T-cell (primary cell): Measurements from ENCODE around the gene SCAF1. TPM values are rescaled to one million over a fixed set of nuclear protein-coding genes. Genes with fewer than 3 reads are reported as not detected.

Source experiments
- ATAC-seq, 4 experiments: fragments of 200-7000 bp in 3 of 4; fragments of 150-1000 bp in 1 of 4; cut with Tn5 transposase; replicated peaks in 1 of 4; 1 replicate in 3 of 4; 2 replicates in 1 of 4; pipeline ENCODE4 v1.10.0; 2021; ENCODE audit warnings: moderate library complexity in 3 of 4, mild to moderate bottlenecking in 2 of 4, moderate number of reproducible peaks in 1 of 4
- CTCF ChIA-PET, 2 donors: fragments of 300-600 bp; sonication (Branson Sonifier 250); formaldehyde crosslinking; loops; one replicate each; lab custom pipeline; 2022; ENCODE audit warnings: antibody characterized with exemption in 2 of 2; lab: Charles Lee
- POLR2A ChIA-PET, 2 donors: fragments of 300-600 bp; sonication (Branson Sonifier 250); formaldehyde crosslinking; loops; one replicate each; lab custom pipeline; 2022; ENCODE audit warnings: antibody characterized with exemption in 2 of 2; lab: Charles Lee
- DNase-seq, 35 experiments: peaks; one replicate each; pipeline versions ENCODE4 v3.0.0 to v3.0.0-alpha.2; 2013 to 2023
- H3K27ac ChIP-seq: one replicate; pipeline ENCODE4 v1.5.1; 2013; ENCODE audit warnings: low read length
- H3K27me3 ChIP-seq, 2 experiments: replicated peaks in 1 of 2; 1 replicate in 1 of 2; 2 replicates in 1 of 2; pipeline versions ENCODE4 v1.6.1 to v1.7.0; 2013; ENCODE audit warnings: low read length in 1 of 2, mixed read lengths in 1 of 2; ENCODE audit not compliant: control insufficient read depth in 2 of 2, insufficient read depth in 2 of 2; ENCODE audit errors: extremely low read depth in 1 of 2
- H3K36me3 ChIP-seq, 2 donors: 1 replicate in 1 of 2; 2 replicates in 1 of 2; pipeline versions ENCODE4 v1.6.1 to v1.7.0; 2013; ENCODE audit warnings: low read length in 1 of 2; ENCODE audit not compliant: control insufficient read depth in 2 of 2, insufficient read depth in 1 of 2; ENCODE audit errors: extremely low read depth in 1 of 2
- H3K4me1 ChIP-seq, 2 experiments: 1 replicate in 1 of 2; 2 replicates in 1 of 2; pipeline versions ENCODE4 v1.6.1 to v1.7.0; 2013; ENCODE audit warnings: low read length in 2 of 2, mixed read lengths in 1 of 2; ENCODE audit not compliant: insufficient read depth in 2 of 2, control insufficient read depth in 1 of 2; ENCODE audit errors: extremely low read depth in 1 of 2
- H3K4me3 ChIP-seq, 2 donors: 1 replicate in 1 of 2; 2 replicates in 1 of 2; pipeline versions ENCODE4 v1.5.1 to v1.7.0; 2013; ENCODE audit warnings: mild to moderate bottlenecking in 2 of 2, low read length in 1 of 2, moderate library complexity in 1 of 2; ENCODE audit not compliant: control insufficient read depth in 1 of 2; ENCODE audit errors: extremely low read depth in 1 of 2
- H3K9me3 ChIP-seq: 2 replicates; pipeline ENCODE4 v1.7.0; 2013
- H3K27ac Mint-ChIP-seq, 2 donors: one replicate each; pipeline ENCODE4 v1.8.0; 2020 to 2021; ENCODE audit warnings: mild to moderate bottlenecking in 2 of 2, mixed read lengths in 2 of 2
- H3K27me3 Mint-ChIP-seq, 2 donors: one replicate each; pipeline ENCODE4 v1.8.0; 2021 to 2022; ENCODE audit warnings: mixed read lengths in 2 of 2
- H3K36me3 Mint-ChIP-seq: one replicate; pipeline ENCODE4 v1.8.0; 2021; ENCODE audit warnings: mixed read lengths
- H3K4me1 Mint-ChIP-seq, 3 donors: one replicate each; pipeline ENCODE4 v1.8.0; 2020 to 2022; ENCODE audit warnings: mixed read lengths in 3 of 3, mild to moderate bottlenecking in 1 of 3
- H3K4me3 Mint-ChIP-seq, 3 donors: one replicate each; pipeline ENCODE4 v1.8.0; 2020 to 2022; ENCODE audit warnings: mild to moderate bottlenecking in 3 of 3, mixed read lengths in 3 of 3, moderate library complexity in 3 of 3
- H3K9me3 Mint-ChIP-seq, 3 donors: one replicate each; pipeline ENCODE4 v1.8.0; 2020 to 2022; ENCODE audit warnings: mixed read lengths in 3 of 3
- WGBS: methylation state at CpG from one replicate; pipeline ENCODE4 v1.1.5; 2013; ENCODE audit warnings: missing lambda C conversion rate; ENCODE audit not compliant: insufficient coverage; 5-methylcytosine and 5-hydroxymethylcytosine counted together
- total RNA-seq, 35 experiments: library from RNA in 6 of 35; stranded (reverse) in 6 of 35; fragments of 120-200 nt in 1 of 35; gene quantifications; one replicate each; pipeline versions ENCODE4 v1.2.1 to v1.2.4 and lab custom pipeline; 2013 to 2026

SCAF1 gene
- total RNA-seq, 5 donors from 2014 or later (not counting 1 experiment from before 2014, with no cell fraction given): 40.0 to 81.9 (median 75.4) TPM

- WGBS: 96% methylated on average over 12 of the region's 27 CpGs
- Histone ChIP-seq H3K27ac (no peak overlapping the region), H3K36me3 (peaks cover 9 to 33% of the 10 kb centered on the region in 2 donors), H3K4me3 (no peak overlapping the region), H3K4me1 (peaks cover 0 to 4% of the 10 kb centered on the region in 2 experiments), H3K27me3 (no peaks in the 10 kb centered on the region), H3K9me3 (no peaks in the 10 kb centered on the region)
- Mint-ChIP-seq H3K9me3 (no peaks in the 10 kb centered on the region), H3K4me3 (no peak overlapping the region), H3K4me1 (peaks cover 0 to 6% (median 0%) of the 10 kb centered on the region in 3 donors), H3K36me3 (peaks cover 14% of the 10 kb centered on the region), H3K27ac (no peak overlapping the region), H3K27me3 (no peaks in the 10 kb centered on the region)
- no peak for ATAC-seq
- CTCF ChIA-PET: interaction anchor here in 1 of 2 donors (0.6 kb wide), 1 partner anchor 784 kb away, joined by 6 read pairs; no protein-coding TSS in a partner anchor
- POLR2A ChIA-PET: no interaction called here
- no peak for DNase-seq
Observed at GRCh38 chr19:49624967-49625910, 16.8 kb upstream of the SCAF1 start.

DNA sequence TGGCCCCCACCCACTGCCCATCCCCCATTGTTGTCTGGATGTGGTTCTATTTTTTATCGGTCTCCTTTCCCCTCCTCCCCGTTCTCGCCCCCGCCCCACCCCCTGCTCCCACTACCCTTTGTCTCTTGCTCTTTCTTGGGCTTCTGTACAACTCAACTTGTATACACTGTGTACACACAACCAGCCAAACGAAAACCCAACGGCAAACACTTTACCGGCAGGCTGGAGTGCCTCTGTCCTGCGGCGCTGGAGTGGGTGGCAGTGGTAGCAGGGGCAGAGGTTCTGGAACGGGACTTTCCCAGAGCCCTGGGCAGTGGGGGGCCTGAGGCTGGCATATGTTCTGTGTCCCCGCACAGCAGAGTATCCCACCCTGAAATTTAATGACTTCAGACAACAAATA is 15.8 kb upstream of the SCAF1 start:
- Histone ChIP-seq H3K9me3 (no peaks in the 10 kb centered on the region), H3K4me1 (no peaks in the 10 kb centered on the region), H3K27me3 (no peaks in the 10 kb centered on the region), H3K36me3 (peaks cover 5 to 28% of the 10 kb centered on the region in 2 donors), H3K27ac (no peak overlapping the region), H3K4me3 (no peak overlapping the region)
- ChIA-PET POLR2A (no interaction called here), CTCF (no interaction called here)
- DNase-seq (no peak), ATAC-seq (no peak)
- Mint-ChIP-seq H3K27ac (no peak overlapping the region), H3K27me3 (no peaks in the 10 kb centered on the region), H3K4me3 (no peak overlapping the region), H3K4me1 (peaks cover 1 to 6% (median 3%) of the 10 kb centered on the region in 3 donors), H3K36me3 (peaks cover 14% of the 10 kb centered on the region), H3K9me3 (no peaks in the 10 kb centered on the region)
- WGBS: no CpG with 5 or more reads among the region's 11 CpGs

DNA sequence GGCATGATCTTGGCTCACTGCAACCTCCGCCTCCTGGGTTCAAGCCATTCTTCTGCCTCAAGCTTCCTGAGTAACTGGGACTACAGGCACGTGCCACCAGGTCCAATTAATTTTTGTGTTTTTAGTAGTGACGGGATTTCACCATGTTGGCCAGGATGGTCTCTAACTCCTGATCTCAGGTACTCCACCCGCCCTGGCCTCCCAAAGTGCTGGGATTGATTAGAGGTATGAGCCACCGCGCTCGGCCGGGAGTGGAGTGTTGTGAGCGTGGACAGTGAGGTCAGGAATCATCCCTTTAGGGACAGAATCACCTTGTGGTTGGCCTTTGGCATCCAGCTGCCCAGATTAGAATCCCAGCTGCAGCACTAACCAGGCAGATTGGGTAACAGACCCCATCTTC is 12.3 kb upstream of the SCAF1 start:
- H3K4me3 Mint-ChIP-seq: no peak overlapping the region
- H3K27ac Mint-ChIP-seq: no peak overlapping the region
- no peaks in the 10 kb centered on the region for H3K9me3 ChIP-seq
- H3K4me1 Mint-ChIP-seq: peaks cover 0 to 4% (median 3%) of the 10 kb centered on the region in 3 donors
- no peak overlapping the region for H3K4me3 ChIP-seq
- H3K27me3 Mint-ChIP-seq: no peaks in the 10 kb centered on the region
- DNase-seq (no peak), ATAC-seq (no peak)
- no peaks in the 10 kb centered on the region for H3K4me1 ChIP-seq
- no peaks in the 10 kb centered on the region for H3K27me3 ChIP-seq
- H3K27ac ChIP-seq: no peak overlapping the region
- CTCF ChIA-PET: interaction anchor here in 1 of 2 donors (0.7 kb wide), 1 partner anchor 46 kb away, joined by 7 read pairs; no protein-coding TSS in a partner anchor
- POLR2A ChIA-PET: no interaction called here
- WGBS: 95% methylated on average over 7 of the region's 9 CpGs
- H3K36me3 ChIP-seq: peaks cover 0 to 14% of the 10 kb centered on the region in 2 donors
- peaks cover 6% of the 10 kb centered on the region for H3K36me3 Mint-ChIP-seq
- no peaks in the 10 kb centered on the region for H3K9me3 Mint-ChIP-seq

GRCh38 chr19:49631014-49631588 is 10.9 kb upstream of the SCAF1 start:
- WGBS: 75% methylated on average over 2 of the region's 9 CpGs
- H3K9me3 ChIP-seq: no peaks in the 10 kb centered on the region
- H3K36me3 ChIP-seq: peaks cover 0 to 9% of the 10 kb centered on the region in 2 donors
- no peaks in the 10 kb centered on the region for H3K4me1 ChIP-seq
- ATAC-seq (no peak), DNase-seq (no peak)
- Mint-ChIP-seq H3K9me3 (no peaks in the 10 kb centered on the region), H3K27me3 (no peaks in the 10 kb centered on the region), H3K4me3 (no peak overlapping the region), H3K4me1 (peaks cover 0 to 7% (median 3%) of the 10 kb centered on the region in 3 donors), H3K27ac (peak overlapping the region; percentile 43 to 55), H3K36me3 (peaks cover 6% of the 10 kb centered on the region)
- no peaks in the 10 kb centered on the region for H3K27me3 ChIP-seq
- POLR2A ChIA-PET: no interaction called here
- no peak overlapping the region for H3K27ac ChIP-seq
- CTCF ChIA-PET: interaction anchor here in 1 of 2 donors (0.6 kb wide), 1 partner anchor 83 kb away, joined by 3 read pairs; no protein-coding TSS in a partner anchor
- H3K4me3 ChIP-seq: no peak overlapping the region

GRCh38 chr19:49631610-49632192 is 10.3 kb upstream of the SCAF1 start:
- no peak for DNase-seq
- POLR2A ChIA-PET: no interaction called here
- Mint-ChIP-seq H3K4me3 (no peak overlapping the region), H3K4me1 (peaks cover 0 to 7% (median 3%) of the 10 kb centered on the region in 3 donors), H3K27ac (peak overlapping the region; percentile 11 to 34), H3K27me3 (no peaks in the 10 kb centered on the region), H3K9me3 (no peaks in the 10 kb centered on the region), H3K36me3 (peaks cover 5% of the 10 kb centered on the region)
- Histone ChIP-seq H3K9me3 (no peaks in the 10 kb centered on the region), H3K27me3 (no peaks in the 10 kb centered on the region), H3K36me3 (peaks cover 0 to 4% of the 10 kb centered on the region in 2 donors), H3K4me3 (no peak overlapping the region), H3K4me1 (no peaks in the 10 kb centered on the region), H3K27ac (no peak overlapping the region)
- no peak for ATAC-seq
- 94% methylated on average over 9 of the region's 19 CpGs for WGBS
- CTCF ChIA-PET: interaction anchor here in 1 of 2 donors (0.6 kb wide), 1 partner anchor 83 kb away, joined by 3 read pairs; no protein-coding TSS in a partner anchor

- Histone ChIP-seq H3K4me1 (no peaks in the 10 kb centered on the region), H3K9me3 (no peaks in the 10 kb centered on the region), H3K27ac (no peak overlapping the region), H3K36me3 (no peaks in the 10 kb centered on the region), H3K4me3 (no peak overlapping the region), H3K27me3 (no peaks in the 10 kb centered on the region)
- H3K27ac Mint-ChIP-seq: no peak overlapping the region
- peaks cover 3 to 8% (median 4%) of the 10 kb centered on the region in 3 donors for H3K4me1 Mint-ChIP-seq
- H3K4me3 Mint-ChIP-seq: no peak overlapping the region
- CTCF ChIA-PET: interaction anchor here (0.6 kb wide), 2 partner anchors 21 to 44 kb away, joined by 3 to 5 read pairs; no protein-coding TSS in a partner anchor
- POLR2A ChIA-PET: no interaction called here
- H3K9me3 Mint-ChIP-seq: no peaks in the 10 kb centered on the region
- H3K36me3 Mint-ChIP-seq: no peaks in the 10 kb centered on the region
- no peaks in the 10 kb centered on the region for H3K27me3 Mint-ChIP-seq
- DNase-seq (no peak), ATAC-seq (no peak)
- WGBS: 80% methylated on average over 1 of the region's 5 CpGs
Observed at GRCh38 chr19:49632576-49632975, 9.4 kb upstream of the SCAF1 start.
